GM19023 (cell line): ENCODE data around the gene CLUH.

ENCODE experiments used
- ATAC-seq: cut with Tn5 transposase; IDR thresholded peaks from one replicate; pipeline ENCODE4 v1.9.1; 2021; ENCODE audit warnings: mild to moderate bottlenecking, moderate library complexity; ENCODE audit not compliant: unreplicated experiment

CLUH gene

GRCh38 chr17:2711608-2712299, at the start of gene CLUH:
TSS of gene CLUH (minus strand) at chr17:2711764. CDS start at chr17:2711661, 103 bp downstream.
- ATAC-seq: peak; percentile 75

GRCh38 chr17:2758870-2759269, 47.3 kb upstream of the CLUH start:
- ATAC-seq: no peak

- no peak for ATAC-seq
Measured at GRCh38 chr17:2755891-2756724, 44.5 kb upstream of the CLUH start.

- ATAC-seq: no peak
Measured at GRCh38 chr17:2751491-2751890, 39.9 kb upstream of the CLUH start.

GRCh38 chr17:2750721-2751120, 39.2 kb upstream of the CLUH start:
- no peak for ATAC-seq

- no peak for ATAC-seq
Measured at GRCh38 chr17:2749784-2750181, 38.2 kb upstream of the CLUH start.

- no peak for ATAC-seq
Measured at GRCh38 chr17:2749058-2749783, 37.7 kb upstream of the CLUH start, which contains the start of gene CCDC92B. TSS of gene CCDC92B (minus strand) at chr17:2749652. CDS start at chr17:2735145, 14,507 bp downstream.

- ATAC-seq: no peak
Measured at GRCh38 chr17:2745317-2746037, 33.9 kb upstream of the CLUH start.

GRCh38 chr17:2737693-2738092, 26.1 kb upstream of the CLUH start:
- no peak for ATAC-seq

- no peak for ATAC-seq
Measured at GRCh38 chr17:2736956-2737355, 25.4 kb upstream of the CLUH start.

GRCh38 chr17:2735896-2736295, 24.3 kb upstream of the CLUH start:
- no peak for ATAC-seq

GRCh38 chr17:2734939-2735338, 23.4 kb upstream of the CLUH start:
- no peak for ATAC-seq

- no peak for ATAC-seq
Measured at GRCh38 chr17:2731807-2732206, 20.2 kb upstream of the CLUH start.

GRCh38 chr17:2730764-2731353, 19.3 kb upstream of the CLUH start:
- ATAC-seq: no peak

- no peak for ATAC-seq
Measured at GRCh38 chr17:2724784-2725164, 13.2 kb upstream of the CLUH start.

- ATAC-seq: no peak
Measured at GRCh38 chr17:2723997-2724783, 12.6 kb upstream of the CLUH start.

GRCh38 chr17:2723505-2723996, 12.0 kb upstream of the CLUH start:
- ATAC-seq: no peak

GRCh38 chr17:2722611-2723010, 11.0 kb upstream of the CLUH start:
- ATAC-seq: no peak

- ATAC-seq: no peak
Measured at GRCh38 chr17:2721603-2722002, 10.0 kb upstream of the CLUH start.

- ATAC-seq: no peak
Measured at GRCh38 chr17:2719861-2720260, 8.3 kb upstream of the CLUH start.
